ENCODE measurements around the gene RAB3C.

DNA sequence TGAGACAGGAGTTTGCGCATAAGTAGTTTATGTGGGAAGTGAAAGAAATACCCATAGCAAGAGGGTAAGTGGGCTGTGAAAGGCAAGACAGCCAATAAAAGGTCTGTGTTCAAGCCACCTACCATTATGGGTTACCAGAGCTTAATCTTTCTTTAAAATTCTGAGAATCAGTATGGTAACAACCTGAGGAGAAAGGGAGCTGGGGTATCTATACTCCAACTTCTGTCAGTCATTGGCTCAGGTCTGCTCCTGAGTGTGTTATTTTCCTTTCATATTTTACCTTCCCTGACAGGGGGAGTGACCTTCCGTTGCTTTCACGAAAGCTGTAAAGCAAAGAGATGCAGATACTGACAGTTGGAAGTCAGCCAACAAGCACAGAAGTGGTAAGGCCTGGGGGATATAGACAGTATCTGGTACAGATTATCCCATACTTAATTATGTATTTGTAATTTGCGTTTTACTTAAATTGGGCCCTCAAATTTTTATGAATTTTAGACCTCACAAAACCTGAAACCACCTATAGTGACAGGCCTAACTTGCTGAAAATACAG is 233.4 kb downstream of the RAB3C start:
- TF ChIP-seq, protein P1, sequence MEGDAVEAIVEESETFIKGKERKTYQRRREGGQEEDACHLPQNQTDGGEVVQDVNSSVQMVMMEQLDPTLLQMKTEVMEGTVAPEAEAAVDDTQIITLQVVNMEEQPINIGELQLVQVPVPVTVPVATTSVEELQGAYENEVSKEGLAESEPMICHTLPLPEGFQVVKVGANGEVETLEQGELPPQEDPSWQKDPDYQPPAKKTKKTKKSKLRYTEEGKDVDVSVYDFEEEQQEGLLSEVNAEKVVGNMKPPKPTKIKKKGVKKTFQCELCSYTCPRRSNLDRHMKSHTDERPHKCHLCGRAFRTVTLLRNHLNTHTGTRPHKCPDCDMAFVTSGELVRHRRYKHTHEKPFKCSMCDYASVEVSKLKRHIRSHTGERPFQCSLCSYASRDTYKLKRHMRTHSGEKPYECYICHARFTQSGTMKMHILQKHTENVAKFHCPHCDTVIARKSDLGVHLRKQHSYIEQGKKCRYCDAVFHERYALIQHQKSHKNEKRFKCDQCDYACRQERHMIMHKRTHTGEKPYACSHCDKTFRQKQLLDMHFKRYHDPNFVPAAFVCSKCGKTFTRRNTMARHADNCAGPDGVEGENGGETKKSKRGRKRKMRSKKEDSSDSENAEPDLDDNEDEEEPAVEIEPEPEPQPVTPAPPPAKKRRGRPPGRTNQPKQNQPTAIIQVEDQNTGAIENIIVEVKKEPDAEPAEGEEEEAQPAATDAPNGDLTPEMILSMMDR (conservative IDR thresholded peaks at IDR 0.05 in 1 of 2, IDR thresholded peaks at IDR 0.05 in 1 of 2; ENCODE audit: extremely low read depth in 1 of 2, insufficient read depth in 1 of 2, low read depth in 1 of 2, low read length in 2 of 2): no peak
- no peak for TF ChIP-seq EZH2 (IDR thresholded peaks at IDR 0.05; ENCODE audit: borderline replicate concordance, low read length)

Data from mammary epithelial cell (primary cell).